CD14-positive monocyte (primary cell): ENCODE data around the gene LMNTD2. TPM values are rescaled to one million over a fixed set of nuclear protein-coding genes. Genes with fewer than 3 reads are reported as not detected.

Source experiments
- DNase-seq, 3 donors: peaks; one replicate each; pipeline ENCODE4 v3.0.0-alpha.2; 2011 to 2022
- H2AFZ ChIP-seq: 2 replicates; pipeline ENCODE4 v1.6.0; 2012; ENCODE audit warnings: mild to moderate bottlenecking, low read depth, low read length, inconsistent platforms; ENCODE audit not compliant: insufficient read depth, poor library complexity, severe bottlenecking
- H3K27ac ChIP-seq, 2 donors: 1 replicate in 1 of 2; 2 replicates in 1 of 2; pipeline ENCODE4 v1.5.1; 2012 to 2013; ENCODE audit warnings: low read length in 2 of 2, control low read depth in 1 of 2, inconsistent platforms in 1 of 2, low read depth in 1 of 2, mild to moderate bottlenecking in 1 of 2
- H3K27me3 ChIP-seq, 2 donors: one replicate each; pipeline versions ENCODE4 v1.6.0 to v1.6.1; 2011 to 2013; ENCODE audit warnings: low read length in 2 of 2; ENCODE audit not compliant: control insufficient read depth in 2 of 2, insufficient read depth in 2 of 2
- H3K36me3 ChIP-seq, 2 donors: replicated peaks in 1 of 2; 1 replicate in 1 of 2; 2 replicates in 1 of 2; pipeline versions ENCODE4 v1.5.1 to v1.6.1; 2012 to 2013; ENCODE audit warnings: low read length in 2 of 2, control low read depth in 1 of 2, inconsistent platforms in 1 of 2, mild to moderate bottlenecking in 1 of 2; ENCODE audit not compliant: insufficient read depth in 2 of 2, control insufficient read depth in 1 of 2
- H3K4me1 ChIP-seq, 2 donors: 1 replicate in 1 of 2; 2 replicates in 1 of 2; pipeline versions ENCODE4 v1.5.1 to v1.6.1; 2012 to 2013; ENCODE audit warnings: low read length in 2 of 2, control low read depth in 1 of 2, inconsistent platforms in 1 of 2, mild to moderate bottlenecking in 1 of 2, moderate library complexity in 1 of 2; ENCODE audit not compliant: insufficient read depth in 2 of 2, control insufficient read depth in 1 of 2
- H3K4me2 ChIP-seq: replicated peaks from 2 replicates; pipeline ENCODE3; 2012; ENCODE audit warnings: low read length, moderate library complexity, mild to moderate bottlenecking; ENCODE audit not compliant: poor library complexity, severe bottlenecking; ENCODE audit errors: extremely low read depth
- H3K4me3 ChIP-seq, 3 experiments: fragments of 200-600 bp in 1 of 3; sonication (generic) in 1 of 3; replicated peaks in 1 of 3; 1 replicate in 2 of 3; 2 replicates in 1 of 3; pipeline ENCODE4 v1.5.1; 2011 to 2013; ENCODE audit warnings: low read length in 3 of 3, mild to moderate bottlenecking in 3 of 3, control low read depth in 2 of 3, low read depth in 2 of 3, inconsistent platforms in 1 of 3, moderate library complexity in 1 of 3
- H3K79me2 ChIP-seq: 2 replicates; pipeline ENCODE4 v1.6.0; 2012; ENCODE audit warnings: mild to moderate bottlenecking, control low read depth, inconsistent platforms, low read length, moderate library complexity; ENCODE audit not compliant: insufficient read depth
- H3K9ac ChIP-seq: 2 replicates; pipeline ENCODE4 v1.6.0; 2017; ENCODE audit warnings: low read length, mild to moderate bottlenecking; ENCODE audit not compliant: insufficient read depth, poor library complexity, severe bottlenecking
- H3K9me3 ChIP-seq, 2 donors: replicated peaks in 1 of 2; 1 replicate in 1 of 2; 2 replicates in 1 of 2; pipeline versions ENCODE4 v1.5.1 to v1.6.1; 2012 to 2013; ENCODE audit warnings: low read length in 2 of 2, control low read depth in 1 of 2; ENCODE audit not compliant: control insufficient read depth in 1 of 2, insufficient read depth in 1 of 2
- H4K20me1 ChIP-seq: 2 replicates; pipeline ENCODE4 v1.6.0; 2012; ENCODE audit warnings: mild to moderate bottlenecking, low read length, control low read depth, moderate library complexity; ENCODE audit not compliant: insufficient read depth
- H3K27ac Mint-ChIP-seq, 7 donors: one replicate each; pipeline ENCODE4 v1.8.0; 2020; ENCODE audit warnings: mild to moderate bottlenecking in 7 of 7, mixed read lengths in 7 of 7, moderate library complexity in 6 of 7, inconsistent platforms in 2 of 7
- H3K27me3 Mint-ChIP-seq, 3 donors: one replicate each; pipeline ENCODE4 v1.8.0; 2021 to 2022; ENCODE audit warnings: low read depth in 3 of 3, mild to moderate bottlenecking in 3 of 3, mixed read lengths in 3 of 3, moderate library complexity in 3 of 3, inconsistent platforms in 1 of 3
- H3K36me3 Mint-ChIP-seq, 2 donors: one replicate each; pipeline ENCODE4 v1.8.0; 2020; ENCODE audit warnings: mixed read lengths in 2 of 2, inconsistent platforms in 1 of 2, mild to moderate bottlenecking in 1 of 2
- H3K4me1 Mint-ChIP-seq: one replicate; pipeline ENCODE4 v1.8.0; 2020; ENCODE audit warnings: mild to moderate bottlenecking, mixed read lengths
- H3K4me3 Mint-ChIP-seq, 2 donors: one replicate each; pipeline ENCODE4 v1.8.0; 2020; ENCODE audit warnings: mild to moderate bottlenecking in 2 of 2, mixed read lengths in 2 of 2, moderate library complexity in 1 of 2
- H3K9me3 Mint-ChIP-seq, 7 donors: one replicate each; pipeline ENCODE4 v1.8.0; 2020 to 2022; ENCODE audit warnings: mixed read lengths in 7 of 7, mild to moderate bottlenecking in 6 of 7, moderate library complexity in 6 of 7, inconsistent platforms in 2 of 7
- CTCF ChIP-seq: fragments of 200-600 bp; IDR thresholded peaks from one replicate; pipeline ENCODE4 v1.8.0; 2022; ENCODE audit warnings: antibody characterized with exemption, mild to moderate bottlenecking
- WGBS: methylation state at CpG from one replicate; pipeline ENCODE4 v1.1.5; 2013; ENCODE audit warnings: missing lambda C conversion rate; ENCODE audit not compliant: insufficient coverage; 5-methylcytosine and 5-hydroxymethylcytosine counted together
- intact Hi-C, 2 donors: fragments of 100-400 bp; cut with micrococcal nuclease; formaldehyde crosslinking; loops; one replicate each; pipeline versions ENCODE4 v1.15.0 to v1.15.1; 2023
- polyA plus RNA-seq, 3 donors: library from polyadenylated mRNA; depleted of rRNA in 1 of 3; unstranded in 2 of 3; stranded (reverse) in 1 of 3; fragments of 300-500 nt in 2 of 3; fragments of >200 nt in 1 of 3; fragmentation: Illumina TruSeq in 2 of 3; gene quantifications; 1 replicate in 2 of 3; 2 replicates in 1 of 3; pipeline ENCODE4 v1.2.3, GENCODE V29; 2012 to 2021

LMNTD2 gene
- polyA plus RNA-seq, 3 donors, result 0.67 to 10.6 (median 1.2) TPM

- Histone ChIP-seq H3K4me2 (no peak overlapping the region), H3K4me1 (peaks cover 2 to 16% of the 10 kb centered on the region in 2 donors), H3K27ac (no peak overlapping the region), H3K27me3 (peaks cover 0 to 24% of the 10 kb centered on the region in 2 donors), H4K20me1 (no peaks in the 10 kb centered on the region), H3K9me3 (no peaks in the 10 kb centered on the region), H3K36me3 (no peaks in the 10 kb centered on the region), H3K4me3 (no peak overlapping the region), H2AFZ (no peak overlapping the region), H3K79me2 (no peaks in the 10 kb centered on the region), H3K9ac (no peak overlapping the region)
- Mint-ChIP-seq H3K4me1 (no peaks in the 10 kb centered on the region), H3K36me3 (no peaks in the 10 kb centered on the region), H3K9me3 (peaks cover 0 to 3% (median 0%) of the 10 kb centered on the region in 7 donors), H3K27me3 (peaks cover 5 to 39% (median 17%) of the 10 kb centered on the region in 3 donors), H3K4me3 (no peak overlapping the region), H3K27ac (no peak overlapping the region)
- TF ChIP-seq CTCF, result no peak
- intact Hi-C loops, result no loop called here
- 90% methylated on average over 12 of the region's 16 CpGs for WGBS
- no peak for DNase-seq
These were observed 9.4 kb downstream of the LMNTD2 start for GRCh38 chr11:551131-551530.

DNA sequence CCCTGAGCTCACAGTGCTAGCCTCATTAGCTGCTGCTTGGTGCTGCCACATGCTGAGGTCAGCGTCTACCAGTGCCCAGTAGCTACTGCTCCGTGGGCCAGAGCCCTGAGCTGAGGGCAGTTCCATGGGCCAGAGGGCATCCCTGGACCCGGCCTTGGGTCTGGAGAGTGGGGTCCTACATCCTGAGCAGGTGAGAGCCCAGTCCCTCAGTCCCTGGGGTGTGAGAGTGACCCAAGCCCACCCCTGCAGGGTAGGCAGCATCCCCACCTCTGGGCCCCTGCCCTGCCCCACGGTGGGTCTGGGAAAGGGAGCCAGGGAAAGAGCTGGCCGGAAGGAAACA is 9.8 kb downstream of the LMNTD2 start:
- no peaks in the 10 kb centered on the region for H3K9me3 ChIP-seq
- no peaks in the 10 kb centered on the region for H3K79me2 ChIP-seq
- peaks cover 2 to 12% of the 10 kb centered on the region in 2 donors for H3K4me1 ChIP-seq
- H3K9ac ChIP-seq, result no peak overlapping the region
- no peaks in the 10 kb centered on the region for H4K20me1 ChIP-seq
- H3K27ac ChIP-seq, result no peak overlapping the region
- H3K27me3 ChIP-seq, result peaks cover 0 to 23% of the 10 kb centered on the region in 2 donors
- intact Hi-C loops, result no loop called here
- WGBS, result 93% methylated on average over 3 of the region's 5 CpGs
- H3K36me3 Mint-ChIP-seq, result no peaks in the 10 kb centered on the region
- no peak overlapping the region for H2AFZ ChIP-seq
- no peaks in the 10 kb centered on the region for H3K4me1 Mint-ChIP-seq
- DNase-seq, result no peak
- peaks cover 0 to 3% (median 0%) of the 10 kb centered on the region in 7 donors for H3K9me3 Mint-ChIP-seq
- peaks cover 5 to 35% (median 17%) of the 10 kb centered on the region in 3 donors for H3K27me3 Mint-ChIP-seq
- H3K4me3 Mint-ChIP-seq, result no peak overlapping the region
- no peak overlapping the region for H3K4me3 ChIP-seq
- H3K4me2 ChIP-seq, result no peak overlapping the region
- no peaks in the 10 kb centered on the region for H3K36me3 ChIP-seq
- no peak overlapping the region for H3K27ac Mint-ChIP-seq
- TF ChIP-seq CTCF, result no peak
